LNCaP clone FGC (cell line): Measurements from ENCODE around the gene CDC14B.

Experiments used
- DNase-seq: peaks from one replicate; pipeline ENCODE4 v3.0.0-alpha.2; 2011; ENCODE audit warnings: low read depth
- H3K4me3 ChIP-seq: 2 replicates; pipeline ENCODE4 v1.5.1; 2011; ENCODE audit warnings: mild to moderate bottlenecking, low read depth, low read length, control low read depth
- TF ChIP-seq, protein P1 (sequence below): IDR thresholded peaks from 2 replicates; pipeline ENCODE4 v1.5.1; 2012; ENCODE audit warnings: mild to moderate bottlenecking; ENCODE audit not compliant: control insufficient read depth, insufficient read depth; ENCODE audit errors: extremely low read depth

The CDC14B gene

DNA sequence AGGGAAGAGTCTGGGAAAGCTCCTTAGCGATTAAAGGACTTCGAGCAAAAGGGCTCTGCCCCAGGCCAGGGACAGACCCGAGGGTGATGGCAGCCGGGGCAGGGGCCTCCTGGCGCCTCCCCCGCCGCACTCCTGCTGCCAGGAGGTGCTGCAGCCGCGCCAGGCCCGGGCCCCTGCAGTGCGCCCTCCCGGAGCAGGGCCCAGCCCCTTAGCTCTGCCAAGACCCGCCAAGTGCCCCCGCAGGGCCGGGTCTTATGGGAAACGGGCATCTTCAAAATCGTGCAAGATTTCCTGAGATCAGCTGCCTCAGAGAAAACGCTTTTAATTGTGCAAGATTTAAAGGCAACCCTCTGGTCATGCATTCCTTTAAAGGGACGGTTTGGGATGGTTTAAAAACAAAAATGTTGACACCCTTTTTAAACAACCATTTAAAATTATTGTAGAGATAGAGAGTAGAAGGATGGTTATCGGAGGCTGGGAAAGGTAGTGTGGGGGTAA is 52.4 kb downstream of the CDC14B start:
- no peak for DNase-seq
- TF ChIP-seq, protein P1, sequence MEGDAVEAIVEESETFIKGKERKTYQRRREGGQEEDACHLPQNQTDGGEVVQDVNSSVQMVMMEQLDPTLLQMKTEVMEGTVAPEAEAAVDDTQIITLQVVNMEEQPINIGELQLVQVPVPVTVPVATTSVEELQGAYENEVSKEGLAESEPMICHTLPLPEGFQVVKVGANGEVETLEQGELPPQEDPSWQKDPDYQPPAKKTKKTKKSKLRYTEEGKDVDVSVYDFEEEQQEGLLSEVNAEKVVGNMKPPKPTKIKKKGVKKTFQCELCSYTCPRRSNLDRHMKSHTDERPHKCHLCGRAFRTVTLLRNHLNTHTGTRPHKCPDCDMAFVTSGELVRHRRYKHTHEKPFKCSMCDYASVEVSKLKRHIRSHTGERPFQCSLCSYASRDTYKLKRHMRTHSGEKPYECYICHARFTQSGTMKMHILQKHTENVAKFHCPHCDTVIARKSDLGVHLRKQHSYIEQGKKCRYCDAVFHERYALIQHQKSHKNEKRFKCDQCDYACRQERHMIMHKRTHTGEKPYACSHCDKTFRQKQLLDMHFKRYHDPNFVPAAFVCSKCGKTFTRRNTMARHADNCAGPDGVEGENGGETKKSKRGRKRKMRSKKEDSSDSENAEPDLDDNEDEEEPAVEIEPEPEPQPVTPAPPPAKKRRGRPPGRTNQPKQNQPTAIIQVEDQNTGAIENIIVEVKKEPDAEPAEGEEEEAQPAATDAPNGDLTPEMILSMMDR: no peak
- peak overlapping the region; percentile 38 for H3K4me3 ChIP-seq

DNA sequence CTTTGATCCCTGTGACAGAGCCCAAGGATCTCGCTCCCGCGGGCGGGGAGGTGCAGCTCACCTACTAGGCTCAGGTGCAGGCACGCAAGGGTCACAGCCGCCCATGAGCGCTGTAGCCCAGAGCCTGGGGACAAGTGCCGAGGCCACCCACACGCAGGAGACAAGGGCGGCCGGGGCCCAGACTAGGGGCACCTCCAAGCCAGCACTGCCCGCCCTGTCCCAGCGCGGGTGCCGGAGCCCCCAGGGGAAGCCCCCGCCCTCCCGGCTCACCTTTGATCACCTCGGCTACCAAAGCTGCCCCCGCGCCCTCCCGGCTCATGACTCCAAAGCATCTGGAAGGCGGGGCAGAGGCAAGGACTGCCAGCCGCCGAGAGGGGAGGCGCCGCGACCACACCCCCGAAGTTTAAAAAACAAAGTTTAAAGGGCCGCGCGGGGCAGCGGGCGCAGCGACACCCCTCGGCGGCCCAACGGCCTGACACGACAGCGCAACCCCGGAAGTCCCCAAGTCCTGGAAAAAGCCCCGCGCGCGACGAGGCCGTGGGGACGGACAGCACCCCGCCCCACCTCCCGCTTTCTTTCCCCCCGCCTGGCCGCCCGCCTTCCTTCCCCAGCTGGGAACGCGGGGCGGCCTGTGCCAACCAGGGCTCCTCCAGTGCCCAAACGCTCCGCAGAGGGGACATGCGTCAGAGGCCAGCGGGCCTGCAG is 53.0 kb downstream of the CDC14B start:
- no peak for DNase-seq
- TF ChIP-seq, protein P1: peak; percentile 35

DNA sequence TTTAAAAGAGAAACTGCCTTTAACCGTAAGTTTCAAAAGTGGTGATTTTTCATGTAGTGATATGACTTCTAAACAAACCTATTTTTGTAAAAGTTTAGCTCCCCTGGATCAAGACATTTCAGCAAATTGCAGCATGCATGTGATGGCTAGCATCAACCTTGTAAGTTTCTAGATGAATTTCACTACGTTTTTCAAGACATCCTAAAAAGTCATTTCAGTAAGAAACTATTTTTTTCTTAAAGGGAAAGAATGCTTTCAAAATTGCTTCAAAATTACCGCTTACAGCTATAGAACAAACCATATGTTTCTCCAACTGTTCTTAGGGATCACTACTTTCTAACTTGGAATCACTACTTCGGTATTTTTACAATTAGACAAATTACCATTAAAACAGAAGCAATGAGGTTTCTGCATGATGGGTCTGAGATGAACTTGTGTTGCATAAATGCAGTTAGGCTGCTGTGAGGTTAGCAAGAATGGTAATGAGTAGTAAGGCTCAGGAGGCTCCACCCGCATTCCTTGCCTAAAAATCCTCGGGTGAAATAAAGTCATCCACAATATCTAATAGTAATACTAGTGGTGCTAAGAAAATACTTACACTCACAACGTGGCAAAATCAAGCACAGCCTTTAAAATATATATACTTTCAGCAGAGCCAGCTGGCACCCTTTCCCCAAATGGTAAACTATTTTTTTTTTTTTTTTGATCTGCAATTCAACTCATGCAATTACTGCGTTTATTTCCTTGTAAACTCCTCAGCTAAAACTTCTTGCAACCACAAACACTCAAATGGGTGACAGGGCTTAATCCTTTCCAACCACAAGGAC is 53.8 kb downstream of the CDC14B start:
- DNase-seq: no peak
- TF ChIP-seq, protein P1: no peak
- H3K4me3 ChIP-seq: peak overlapping the region; percentile 38

More for the DNA sequence above, 53.0 kb downstream of the CDC14B start:
- peak overlapping the region; percentile 38 for H3K4me3 ChIP-seq

DNA sequence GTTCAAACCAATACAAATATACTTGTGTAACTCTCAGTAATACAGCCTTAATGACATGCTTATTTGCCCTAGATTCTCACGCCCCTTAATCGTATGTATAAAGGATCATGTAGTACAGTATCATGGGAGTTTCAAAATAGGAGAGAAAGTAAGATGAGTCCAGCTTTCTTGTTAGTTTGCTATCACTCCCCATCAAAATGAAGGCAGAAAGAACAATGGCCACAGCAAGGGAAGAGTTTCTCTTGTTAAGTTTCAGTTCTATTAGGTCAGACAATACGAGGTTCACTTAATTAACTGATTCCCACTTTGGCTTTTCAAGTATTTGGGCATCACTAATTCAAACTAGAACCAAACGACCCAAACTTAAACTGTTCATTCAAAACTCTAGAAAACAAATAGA is 55.4 kb downstream of the CDC14B start:
- no peak for DNase-seq
- TF ChIP-seq, protein P1: no peak
- H3K4me3 ChIP-seq: no peak overlapping the region

DNA sequence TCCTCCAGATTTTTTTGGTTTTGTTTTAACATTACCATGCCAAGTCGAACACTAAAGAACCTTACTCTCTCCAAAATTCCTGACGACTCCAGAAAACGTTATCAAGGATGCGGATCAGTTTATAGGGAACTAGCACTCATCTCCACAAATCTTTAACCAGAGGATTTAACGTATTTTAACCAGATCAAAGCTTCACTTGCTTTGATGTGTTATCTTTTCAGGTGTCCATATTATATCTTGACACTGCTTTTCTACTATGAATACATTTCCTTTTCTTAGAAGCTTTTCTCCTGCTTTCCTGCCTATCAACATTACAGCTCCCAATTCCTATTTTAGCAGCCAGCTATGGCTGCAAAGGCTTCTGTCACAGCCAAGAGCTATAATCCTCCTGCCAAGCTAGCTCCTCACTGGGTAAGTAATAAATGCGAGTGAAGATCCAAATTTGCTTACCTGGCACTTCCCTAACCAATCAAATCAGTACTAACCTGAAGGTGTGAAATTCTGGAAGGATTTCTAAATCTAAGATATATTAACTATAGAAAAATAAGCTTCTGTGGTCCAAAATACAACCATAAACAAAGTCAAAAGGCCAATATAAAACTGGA is 60.2 kb downstream of the CDC14B start:
- TF ChIP-seq, protein P1: no peak

DNA sequence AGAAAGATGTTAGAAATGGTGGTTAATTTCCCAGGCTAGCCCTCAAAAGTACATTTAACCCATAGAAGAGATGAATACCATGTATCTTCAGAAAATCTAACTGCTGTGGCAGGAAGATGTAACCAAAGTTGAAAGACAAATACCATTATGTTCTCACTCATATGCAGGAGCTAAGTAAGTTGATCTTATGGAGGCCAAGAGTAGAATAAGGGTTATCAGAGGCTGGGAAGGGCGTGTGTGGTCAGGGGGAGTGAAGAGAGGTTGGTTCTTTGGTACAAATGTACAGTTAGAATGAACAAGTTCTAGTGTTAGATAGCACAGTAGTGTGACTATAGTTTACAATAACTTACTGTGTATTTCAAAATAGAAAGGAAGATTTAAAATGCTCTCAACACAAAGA is 61.7 kb downstream of the CDC14B start:
- H3K4me3 ChIP-seq: no peak overlapping the region
- DNase-seq: no peak
- TF ChIP-seq, protein P1: no peak

More for the DNA sequence above, 60.2 kb downstream of the CDC14B start:
- no peak for DNase-seq
- H3K4me3 ChIP-seq: no peak overlapping the region
